ENCODE data around the gene POFUT2. TPM values are rescaled to one million over a fixed set of nuclear protein-coding genes. Genes with fewer than 3 reads are reported as not detected.

The POFUT2 gene
- polyA plus RNA-seq, 1 experiment = 38.5 TPM

DNA sequence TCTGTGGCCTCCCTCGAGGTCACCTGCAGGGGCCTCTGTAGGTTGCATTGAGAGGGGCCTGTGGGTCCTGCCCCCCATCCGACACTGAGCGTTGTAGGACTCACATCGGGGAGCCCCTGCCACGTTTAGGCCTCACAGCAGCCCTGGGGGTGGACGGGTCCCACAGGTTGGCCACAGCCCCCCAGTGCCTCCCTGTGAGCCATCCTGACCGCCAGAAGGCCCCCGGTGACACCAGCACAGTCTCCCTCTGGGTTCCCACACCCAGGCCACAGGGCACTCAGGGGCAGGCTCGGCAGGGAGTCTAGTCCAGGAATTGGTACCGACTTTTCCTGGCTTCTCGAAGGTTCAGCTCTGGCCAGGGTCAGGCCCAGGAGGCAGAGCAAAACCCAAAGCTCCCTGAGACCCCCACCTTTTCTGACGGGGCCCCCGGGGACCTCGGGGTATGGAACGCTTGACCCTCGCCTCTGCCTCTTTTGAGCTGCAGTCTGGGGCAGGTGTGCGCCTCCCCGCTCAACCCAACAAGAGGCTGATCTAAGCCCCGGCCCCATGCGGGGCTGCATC lies 13.9 kb upstream of the POFUT2 start:
- DNase-seq (ENCODE audit: low read depth) = no peak
- ChIA-PET CTCF (interaction anchor here (1.9 kb wide), 1 partner anchor 138 kb away, joined by 4 read pairs; no protein-coding TSS in a partner anchor), POLR2A (no interaction called here)
- Histone ChIP-seq H3K36me3 (ENCODE audit: control insufficient read depth, insufficient read depth, low read length) (no peaks in the 10 kb centered on the region), H3K27me3 (ENCODE audit: control insufficient read depth, insufficient read depth, low read length) (no peaks in the 10 kb centered on the region), H3K4me3 (ENCODE audit: low read depth, low read length) (no peak overlapping the region)
- TF ChIP-seq, protein P1, sequence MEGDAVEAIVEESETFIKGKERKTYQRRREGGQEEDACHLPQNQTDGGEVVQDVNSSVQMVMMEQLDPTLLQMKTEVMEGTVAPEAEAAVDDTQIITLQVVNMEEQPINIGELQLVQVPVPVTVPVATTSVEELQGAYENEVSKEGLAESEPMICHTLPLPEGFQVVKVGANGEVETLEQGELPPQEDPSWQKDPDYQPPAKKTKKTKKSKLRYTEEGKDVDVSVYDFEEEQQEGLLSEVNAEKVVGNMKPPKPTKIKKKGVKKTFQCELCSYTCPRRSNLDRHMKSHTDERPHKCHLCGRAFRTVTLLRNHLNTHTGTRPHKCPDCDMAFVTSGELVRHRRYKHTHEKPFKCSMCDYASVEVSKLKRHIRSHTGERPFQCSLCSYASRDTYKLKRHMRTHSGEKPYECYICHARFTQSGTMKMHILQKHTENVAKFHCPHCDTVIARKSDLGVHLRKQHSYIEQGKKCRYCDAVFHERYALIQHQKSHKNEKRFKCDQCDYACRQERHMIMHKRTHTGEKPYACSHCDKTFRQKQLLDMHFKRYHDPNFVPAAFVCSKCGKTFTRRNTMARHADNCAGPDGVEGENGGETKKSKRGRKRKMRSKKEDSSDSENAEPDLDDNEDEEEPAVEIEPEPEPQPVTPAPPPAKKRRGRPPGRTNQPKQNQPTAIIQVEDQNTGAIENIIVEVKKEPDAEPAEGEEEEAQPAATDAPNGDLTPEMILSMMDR (IDR thresholded peaks at IDR 0.05; ENCODE audit: insufficient read depth, low read depth, low read length) = no peak

DNA sequence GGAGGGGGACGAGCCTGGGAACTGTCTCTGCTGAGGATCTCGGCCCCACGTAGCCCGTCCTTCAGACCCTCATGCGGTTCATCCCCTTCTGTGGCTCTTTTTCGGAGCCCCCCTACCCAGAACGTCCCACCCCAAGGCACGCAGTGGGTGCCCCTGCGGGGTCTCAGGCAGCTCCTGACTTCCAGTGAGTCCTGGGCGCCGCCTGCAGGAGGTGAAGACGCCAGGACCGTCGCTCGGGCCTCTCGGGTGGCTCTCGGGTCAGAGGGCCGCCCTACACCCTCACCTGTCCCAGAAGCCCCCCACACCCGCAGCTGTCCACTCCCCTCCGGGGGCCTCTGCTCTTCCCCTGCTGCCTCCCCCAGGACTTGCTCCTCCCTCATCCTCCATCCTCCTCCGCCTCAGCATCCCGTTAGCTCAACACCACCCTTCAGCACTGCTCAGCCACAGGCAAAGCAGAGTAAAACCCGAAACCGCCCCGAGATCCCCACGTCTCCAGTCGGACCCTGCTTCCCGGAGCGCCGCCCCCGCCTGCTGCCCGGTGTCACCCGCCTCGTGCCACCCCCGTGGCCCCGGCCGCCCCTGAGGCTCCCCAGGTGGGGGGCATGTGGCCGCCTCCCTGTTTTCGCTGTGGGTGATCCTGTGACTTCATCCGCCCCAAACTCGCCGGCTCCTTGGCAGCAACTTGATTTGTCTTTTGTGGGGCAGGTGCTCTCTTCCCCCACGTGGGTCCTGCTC lies 13.3 kb upstream of the POFUT2 start:
- CTCF ChIA-PET = interaction anchor here (0.7 to 2.2 kb wide), 2 partner anchors 8 to 137 kb away, joined by 4 to 7 read pairs; no protein-coding TSS in a partner anchor
- TF ChIP-seq, protein P1 (IDR thresholded peaks at IDR 0.05; ENCODE audit: insufficient read depth, low read depth, low read length) = no peak
- Histone ChIP-seq H3K27me3 (ENCODE audit: control insufficient read depth, insufficient read depth, low read length) (no peaks in the 10 kb centered on the region), H3K4me3 (ENCODE audit: low read depth, low read length) (no peak overlapping the region), H3K36me3 (ENCODE audit: control insufficient read depth, insufficient read depth, low read length) (no peaks in the 10 kb centered on the region)
- DNase-seq (ENCODE audit: low read depth) = no peak
- POLR2A ChIA-PET = no interaction called here

DNA sequence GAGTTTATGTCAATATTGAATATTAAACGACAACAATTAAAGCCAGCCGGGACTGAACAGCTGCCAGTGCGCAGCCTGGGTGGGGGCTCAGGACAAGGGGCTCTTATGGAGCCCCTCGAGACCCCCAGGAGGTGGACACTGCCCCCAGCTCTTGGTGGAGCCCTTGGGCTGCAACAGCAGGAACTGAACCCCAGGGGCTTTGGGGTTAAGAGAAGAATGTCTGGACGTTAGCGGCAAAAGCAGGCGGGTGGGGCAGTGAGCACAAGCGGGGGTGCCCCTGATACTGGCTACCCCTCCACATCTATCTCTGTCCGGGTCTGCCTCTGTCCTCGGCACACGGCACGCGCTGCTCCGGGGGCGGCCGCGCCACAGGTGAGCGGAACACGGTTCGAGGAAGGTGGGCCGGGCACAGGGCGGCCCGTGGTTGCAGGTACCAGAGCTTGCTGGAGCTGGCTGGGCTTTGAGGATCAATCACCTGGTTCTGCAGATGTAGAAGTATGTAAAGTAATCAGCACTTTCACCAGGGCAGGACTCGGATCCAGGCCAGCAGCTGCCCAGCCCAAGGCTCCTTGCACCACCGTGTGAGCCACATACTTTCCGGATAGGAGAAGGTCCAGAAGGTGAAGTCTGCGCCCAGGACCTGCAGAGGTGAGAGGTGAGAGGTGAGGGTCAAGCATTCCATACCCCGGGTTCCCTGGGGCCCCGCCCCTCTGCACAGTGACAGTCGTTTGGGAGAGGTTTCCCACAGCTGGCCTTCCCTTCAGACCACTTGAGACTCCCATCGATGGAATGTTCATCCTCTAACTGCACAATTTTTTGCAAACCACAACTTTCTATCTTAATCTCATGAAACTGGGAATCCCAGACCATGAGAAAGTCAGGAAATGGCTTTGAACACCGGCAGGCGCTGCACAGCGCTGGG lies 12.4 kb upstream of the POFUT2 start:
- Histone ChIP-seq H3K27me3 (ENCODE audit: control insufficient read depth, insufficient read depth, low read length) (no peaks in the 10 kb centered on the region), H3K36me3 (ENCODE audit: control insufficient read depth, insufficient read depth, low read length) (no peaks in the 10 kb centered on the region), H3K4me3 (ENCODE audit: low read depth, low read length) (no peak overlapping the region)
- CTCF ChIA-PET = interaction anchor here (0.7 to 2.2 kb wide), 3 partner anchors 9 to 138 kb away, joined by 3 to 7 read pairs (median 4); no protein-coding TSS in a partner anchor
- POLR2A ChIA-PET = no interaction called here
- TF ChIP-seq, protein P1 (IDR thresholded peaks at IDR 0.05; ENCODE audit: insufficient read depth, low read depth, low read length) = no peak
- no peak for DNase-seq (ENCODE audit: low read depth)

DNA sequence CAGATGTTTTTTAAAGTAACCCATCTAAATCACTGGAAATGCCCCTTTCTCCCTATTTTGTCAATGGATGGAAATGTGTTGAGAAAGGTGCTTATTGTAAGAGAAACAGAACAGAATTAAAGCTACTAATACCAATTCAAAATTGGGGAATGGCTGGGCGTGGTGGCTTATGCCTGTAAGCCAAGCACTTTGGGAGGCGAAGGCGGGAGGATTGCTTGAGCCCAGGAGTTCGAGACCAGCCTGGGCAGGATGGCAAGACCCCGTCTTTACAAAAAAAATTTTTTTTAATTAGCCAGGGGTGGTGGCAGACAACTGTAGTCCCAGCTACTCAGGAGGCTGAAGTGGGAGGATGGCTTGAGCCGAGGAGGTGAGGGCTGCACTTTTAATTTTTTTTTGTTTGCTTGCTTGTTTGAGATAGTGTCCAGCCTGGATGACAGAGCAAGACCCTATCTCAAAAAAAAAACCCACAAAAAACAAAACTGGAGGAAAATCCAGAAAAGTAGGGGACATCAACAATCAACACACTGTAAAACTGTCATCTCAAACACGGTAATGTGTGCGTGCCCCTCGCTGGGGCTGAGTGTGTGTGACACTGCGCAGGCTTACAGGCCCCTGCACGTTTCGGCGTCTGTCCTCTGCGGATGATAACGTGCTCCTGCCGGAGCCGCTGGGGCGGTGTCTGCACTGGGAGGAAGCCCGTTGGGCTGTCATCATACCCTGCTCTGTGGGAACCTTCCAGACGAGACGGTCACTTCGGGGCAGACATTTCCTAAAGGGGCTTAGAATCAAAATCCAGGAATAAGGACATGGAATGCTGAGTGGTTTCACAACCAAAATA lies 11.6 kb upstream of the POFUT2 start:
- POLR2A ChIA-PET = no interaction called here
- CTCF ChIA-PET = interaction anchor here (2.2 kb wide), 1 partner anchor 10 kb away, joined by 7 read pairs; no protein-coding TSS in a partner anchor
- Histone ChIP-seq H3K36me3 (ENCODE audit: control insufficient read depth, insufficient read depth, low read length) (no peaks in the 10 kb centered on the region), H3K4me3 (ENCODE audit: low read depth, low read length) (no peak overlapping the region), H3K27me3 (ENCODE audit: control insufficient read depth, insufficient read depth, low read length) (no peaks in the 10 kb centered on the region)
- TF ChIP-seq, protein P1 (IDR thresholded peaks at IDR 0.05; ENCODE audit: insufficient read depth, low read depth, low read length) = no peak
- DNase-seq (ENCODE audit: low read depth) = no peak
